RPMI8226 (cell line): ENCODE results near the gene SCYL1.
A peak's percentile ranks its signal among the peaks of the same experiment; 100 is the strongest.

Experiments
- DNase-seq: peaks from one replicate; pipeline ENCODE4 v3.0.0-alpha.2; 2015

SCYL1 gene

GRCh38 chr11:65572356-65573051, 47.6 kb downstream of the SCYL1 start, which contains the start of gene FAM89B:
Gene FAM89B (plus strand): TSS chr11:65572538. CDS start chr11:65572670, 132 bp downstream.
- DNase-seq, result peak; percentile 96

DNA sequence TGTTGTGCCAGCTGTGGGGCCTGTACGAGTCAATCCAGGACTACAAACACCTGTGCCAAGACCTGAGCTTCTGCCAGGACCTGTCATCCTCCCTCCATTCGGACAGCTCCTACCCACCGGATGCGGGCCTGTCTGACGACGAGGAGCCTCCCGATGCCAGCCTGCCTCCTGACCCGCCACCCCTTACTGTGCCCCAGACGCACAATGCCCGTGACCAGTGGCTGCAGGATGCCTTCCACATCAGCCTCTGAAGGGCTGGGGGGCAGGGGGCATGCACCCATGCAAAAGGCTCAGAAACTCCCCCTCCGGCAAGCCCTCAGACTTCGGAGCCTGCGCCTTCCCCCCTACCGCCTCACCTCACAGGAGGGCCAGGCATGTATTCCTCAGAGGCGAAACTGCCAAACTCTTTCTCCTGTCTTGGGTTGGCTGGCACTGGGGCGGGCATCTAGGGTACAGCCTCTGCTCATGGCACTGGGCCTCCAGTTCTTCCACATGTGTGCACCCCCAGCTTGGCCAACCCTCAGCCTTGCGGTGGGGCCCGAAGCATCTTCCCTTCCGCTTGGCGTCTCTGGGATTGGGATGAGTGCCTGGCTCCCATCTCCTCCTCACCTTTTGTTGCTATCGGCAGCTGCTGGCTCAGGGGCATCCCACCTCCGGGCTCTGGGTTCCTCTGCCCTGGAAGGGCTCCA, 48.7 kb downstream of the SCYL1 start:
- DNase-seq, result peak; percentile 83

DNA sequence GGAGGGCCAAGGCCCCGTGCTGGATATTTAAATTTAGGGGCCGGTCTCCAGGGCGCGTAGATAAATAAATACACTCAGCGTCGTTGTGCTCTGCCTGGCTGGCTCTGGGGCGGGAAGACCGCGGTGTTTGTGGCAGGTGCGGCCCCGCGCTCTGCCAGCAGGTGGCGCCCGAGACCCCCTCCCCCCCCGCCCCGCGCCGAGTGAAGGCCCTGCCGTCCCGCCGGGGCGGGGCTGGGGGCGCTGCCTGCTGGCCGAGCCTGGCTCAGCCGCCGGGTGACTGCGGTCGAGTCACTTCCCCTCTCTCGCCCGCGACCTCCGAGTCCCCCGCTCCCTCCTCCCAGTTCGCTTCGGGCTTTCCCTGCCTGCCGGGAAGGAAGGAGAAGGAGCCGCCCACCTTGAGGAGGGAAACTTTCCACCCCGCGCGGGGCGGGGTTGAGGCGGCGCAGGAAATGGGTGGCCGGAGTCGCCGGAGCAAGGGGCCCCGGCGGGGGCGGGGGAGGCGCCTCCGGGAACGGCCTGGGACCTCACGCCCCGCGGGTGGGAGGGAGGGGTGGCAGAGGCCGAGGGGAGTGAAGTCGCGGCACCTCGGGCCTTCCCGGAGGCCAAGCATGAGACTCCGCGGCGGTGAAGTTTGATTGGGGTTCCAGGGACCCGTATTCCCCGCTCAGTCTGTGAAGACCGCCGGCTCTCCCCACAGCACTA, 49.4 kb downstream of the SCYL1 start:
- peak; percentile 98 for DNase-seq

DNA sequence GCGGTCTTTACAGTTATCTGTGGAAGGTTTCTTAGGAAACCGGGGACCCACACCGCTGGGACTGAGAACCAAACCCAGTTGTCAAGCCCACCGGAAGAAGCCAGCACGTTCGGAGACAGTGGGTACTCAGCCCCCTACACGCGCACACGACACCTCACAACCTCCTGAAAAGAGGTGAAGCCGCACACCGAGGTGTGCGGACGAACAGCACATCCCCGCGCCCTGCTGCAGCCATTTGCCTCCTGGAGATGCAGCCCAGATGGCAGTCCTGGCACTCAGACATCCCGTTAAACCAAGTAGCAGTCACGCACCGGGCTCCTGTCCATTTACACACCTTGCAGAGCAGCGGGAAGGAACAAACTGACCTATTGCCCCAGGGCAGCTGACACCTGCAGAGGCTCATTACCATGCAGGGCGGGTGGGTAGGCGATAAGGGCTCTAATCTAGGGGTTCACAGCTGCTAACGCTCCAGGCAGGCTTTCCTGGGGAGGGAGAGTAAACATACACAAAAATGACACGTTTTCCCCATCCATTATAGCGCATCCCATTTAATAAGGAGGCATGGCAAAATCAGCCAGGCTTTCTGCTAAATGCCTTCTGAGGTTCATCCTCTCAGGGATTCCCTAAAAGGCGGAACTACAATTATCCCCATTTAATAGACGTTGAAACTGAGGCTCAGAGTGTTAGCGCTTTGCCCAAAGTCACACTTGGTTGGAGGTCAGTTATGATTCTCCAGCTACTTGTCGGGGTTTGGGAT, 50.1 kb downstream of the SCYL1 start:
- peak; percentile 87 for DNase-seq

GRCh38 chr11:65575568-65576231, 50.8 kb downstream of the SCYL1 start, which contains the start of gene EHBP1L1:
Gene EHBP1L1 (plus strand): TSS chr11:65576053. CDS start chr11:65576303, 250 bp downstream.
- DNase-seq, result peak; percentile 94

DNA sequence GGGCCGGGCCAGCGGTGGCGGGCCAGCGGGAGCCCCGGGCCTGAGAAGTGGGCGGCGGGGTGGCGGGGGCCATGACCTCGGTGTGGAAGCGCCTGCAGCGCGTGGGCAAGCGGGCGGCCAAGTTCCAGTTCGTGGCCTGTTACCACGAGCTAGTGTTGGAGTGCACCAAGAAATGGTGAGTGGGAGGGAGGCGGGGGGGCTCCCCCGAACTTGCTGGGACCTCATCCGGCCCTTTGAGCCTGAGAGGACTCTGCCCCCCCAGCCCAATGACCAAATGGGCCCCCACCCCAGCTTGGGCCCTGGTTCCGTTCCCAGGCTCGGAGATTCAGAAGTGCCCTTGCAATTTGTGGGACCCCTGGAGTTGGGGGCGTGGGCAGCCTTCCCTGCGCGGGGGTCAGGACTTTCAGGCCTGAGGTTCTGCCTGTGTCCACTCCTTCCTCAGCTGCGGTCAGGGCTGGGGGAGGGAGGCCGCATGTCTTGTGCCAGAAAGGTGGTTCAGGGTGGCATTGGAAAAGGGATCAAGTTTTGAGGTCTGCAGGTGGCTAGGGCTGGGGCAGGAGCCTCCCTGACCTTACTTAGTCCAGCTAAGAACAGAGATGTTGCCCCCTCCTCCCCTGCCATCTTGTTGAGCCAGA, 51.5 kb downstream of the SCYL1 start:
- DNase-seq, result no peak

DNA sequence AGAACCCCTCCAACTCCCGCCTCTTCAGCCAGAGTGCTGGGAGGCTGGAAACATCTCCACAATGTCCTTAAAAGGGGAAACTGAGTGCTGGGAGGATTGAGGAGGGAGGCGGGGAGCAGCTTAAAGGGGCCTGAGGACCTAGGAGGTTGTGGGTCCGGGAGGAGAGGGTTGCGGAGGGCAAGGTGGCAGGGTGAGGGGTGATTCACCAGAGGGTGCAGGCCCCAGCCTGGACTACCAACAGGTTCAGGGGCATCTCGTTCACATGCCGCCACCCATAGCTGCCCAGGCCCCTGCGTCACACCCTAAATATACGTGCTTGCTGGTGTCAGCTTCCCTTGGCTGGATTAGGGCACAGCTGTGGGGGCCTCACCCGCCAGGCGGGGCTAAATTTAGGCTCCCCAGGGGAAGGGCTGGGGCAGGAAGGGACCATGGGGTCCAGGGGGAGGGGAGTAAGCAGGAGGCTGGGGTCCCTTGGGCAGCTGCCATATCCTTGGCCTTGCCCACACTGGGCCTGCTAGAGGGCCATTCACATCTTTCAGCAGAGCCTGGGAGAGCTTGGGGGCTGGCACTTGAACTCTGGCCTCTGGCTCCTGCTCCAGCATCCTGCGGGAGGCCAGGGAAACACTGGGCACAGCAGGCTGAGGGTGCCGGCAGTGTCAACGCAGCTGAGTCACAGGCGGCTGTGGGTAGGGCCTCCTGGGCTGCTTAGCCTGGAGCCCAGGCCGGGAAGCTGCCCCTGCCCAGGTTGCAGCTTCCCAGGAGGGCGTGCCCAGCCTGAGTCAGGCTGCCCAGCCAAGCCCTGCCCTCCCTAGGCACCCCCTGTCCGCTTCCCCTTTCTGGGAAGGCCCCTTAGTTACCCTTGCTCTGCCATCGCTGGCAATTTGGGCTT, 52.2 kb downstream of the SCYL1 start:
- DNase-seq, result peak; percentile 76

DNA sequence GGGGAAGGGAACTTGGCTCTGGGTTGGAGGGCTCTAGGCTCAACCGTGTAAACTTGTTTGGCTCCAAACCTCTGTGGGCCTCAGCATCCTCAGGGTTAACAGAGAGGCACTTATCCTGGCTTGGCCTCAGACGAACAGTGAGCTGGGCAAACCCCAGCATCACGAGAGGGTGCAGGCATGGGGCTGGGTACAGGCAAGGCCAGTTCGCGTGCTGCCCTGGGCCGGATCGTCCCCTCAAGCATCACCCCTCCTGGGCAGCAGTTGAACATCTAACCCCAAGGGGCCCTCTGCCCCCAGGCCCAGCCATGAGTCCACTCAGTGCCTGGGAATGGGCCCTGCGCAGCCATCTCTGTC, 52.9 kb downstream of the SCYL1 start:
- no peak for DNase-seq

DNA sequence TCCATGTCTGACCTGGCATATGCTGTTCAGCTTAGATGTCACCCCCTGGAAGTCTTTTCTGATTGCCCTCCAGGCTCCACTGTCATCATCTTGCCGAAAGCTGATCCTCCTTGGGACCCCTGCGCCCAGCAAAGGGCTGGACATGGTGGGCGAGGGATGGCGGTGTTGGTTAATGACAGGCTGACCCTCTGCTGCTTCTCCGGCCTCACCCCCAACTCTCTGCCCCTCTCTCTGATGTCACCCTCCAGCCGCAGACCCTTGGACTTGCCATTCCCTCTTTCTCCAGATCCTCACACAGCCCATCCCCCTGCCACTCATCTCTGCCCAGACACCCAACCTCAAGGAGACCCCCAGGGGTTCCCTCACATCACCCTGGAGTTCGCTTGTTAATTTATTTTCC, 53.3 kb downstream of the SCYL1 start:
- DNase-seq, result no peak

DNA sequence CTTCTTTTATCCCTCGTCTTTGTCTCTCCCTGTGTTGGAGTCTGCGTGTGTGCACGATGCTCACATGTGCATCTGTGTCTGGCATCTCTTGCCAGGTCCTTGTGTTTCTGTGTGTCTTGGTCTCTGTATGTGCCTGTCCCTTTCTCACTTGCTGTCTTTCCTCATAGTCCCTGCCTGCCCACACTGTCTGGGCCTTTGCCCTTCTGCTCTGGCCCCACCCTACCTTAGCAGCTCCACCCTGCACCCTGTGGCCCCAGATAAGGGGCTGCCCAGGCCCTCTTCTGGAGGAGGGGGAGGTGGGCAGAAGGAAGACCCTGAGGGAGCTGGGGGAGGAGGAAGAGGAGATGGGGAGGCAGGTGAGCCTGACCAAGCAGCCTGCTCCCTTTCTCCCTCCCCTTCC, 53.8 kb downstream of the SCYL1 start:
- no peak for DNase-seq

- no peak for DNase-seq
Observed at GRCh38 chr11:65579291-65579690, 54.4 kb downstream of the SCYL1 start.

GRCh38 chr11:65580031-65580692, 55.3 kb downstream of the SCYL1 start:
- DNase-seq, result no peak

- DNase-seq, result no peak
Observed at GRCh38 chr11:65580756-65581155, 55.9 kb downstream of the SCYL1 start.

DNA sequence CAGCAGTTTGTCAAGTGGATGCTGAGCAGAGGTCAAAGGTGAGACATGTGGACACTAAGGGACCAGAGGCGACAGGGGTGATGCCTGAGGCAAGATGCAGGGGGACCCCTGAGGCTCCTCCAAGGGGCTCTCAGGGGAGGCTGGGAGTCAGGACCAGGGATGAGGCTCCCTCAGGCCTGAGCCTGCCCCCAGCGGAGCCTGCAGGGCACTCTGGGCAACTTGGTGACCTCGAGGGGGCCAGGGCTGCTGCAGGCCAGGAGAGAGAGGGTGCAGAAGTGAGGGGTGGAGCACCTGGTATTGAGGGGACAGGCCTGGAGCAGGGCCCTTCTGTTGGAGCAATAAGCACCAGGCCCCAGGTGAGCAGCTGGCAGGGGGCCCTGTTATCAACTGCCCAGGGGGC, 57.0 kb downstream of the SCYL1 start:
- no peak for DNase-seq

- DNase-seq, result no peak
Observed at GRCh38 chr11:65583589-65583988, 58.7 kb downstream of the SCYL1 start.

- DNase-seq, result no peak
Observed at GRCh38 chr11:65584106-65584505, 59.2 kb downstream of the SCYL1 start.

- no peak for DNase-seq
Observed at GRCh38 chr11:65584723-65585171, 59.9 kb downstream of the SCYL1 start.

DNA sequence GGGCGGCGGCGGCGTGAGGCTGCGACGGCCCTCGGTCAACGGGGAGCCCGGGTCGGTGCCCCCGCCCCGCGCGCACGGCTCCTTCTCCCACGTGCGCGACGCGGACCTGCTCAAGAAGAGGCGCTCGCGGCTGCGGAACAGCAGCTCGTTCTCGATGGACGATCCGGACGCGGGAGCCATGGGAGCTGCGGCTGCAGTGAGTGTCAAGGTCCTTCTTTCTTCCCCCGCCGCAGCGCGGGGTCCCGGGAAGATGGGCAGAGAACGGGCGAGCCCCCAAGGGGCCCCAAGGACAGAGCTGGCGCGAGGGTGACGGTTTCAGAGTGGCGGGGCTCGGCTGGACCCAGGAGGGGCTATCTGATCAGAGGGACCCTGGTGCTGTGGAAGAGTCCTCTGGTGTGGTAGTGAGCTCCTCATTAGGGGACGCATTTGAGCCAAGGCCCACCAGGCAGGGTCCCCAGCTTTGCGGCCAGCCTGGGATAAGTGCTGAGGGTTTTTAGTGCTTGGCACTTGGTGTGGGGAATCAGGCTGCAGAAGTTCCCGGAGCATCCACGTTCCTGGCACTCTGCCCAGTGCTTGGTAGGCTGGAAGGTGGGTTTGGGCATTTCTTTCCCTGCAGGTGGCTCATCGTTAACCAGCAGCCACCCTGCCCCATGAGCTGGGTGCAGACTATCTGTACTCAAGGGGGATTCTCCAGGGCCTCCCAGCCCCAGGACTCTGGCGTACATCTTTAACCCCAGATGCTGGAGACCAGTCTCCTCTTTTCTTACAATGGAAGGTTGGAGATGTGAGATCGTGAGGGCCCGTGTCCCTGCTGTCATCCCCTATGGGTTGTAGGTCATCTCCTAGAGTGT, 60.7 kb downstream of the SCYL1 start:
- DNase-seq, result no peak

DNA sequence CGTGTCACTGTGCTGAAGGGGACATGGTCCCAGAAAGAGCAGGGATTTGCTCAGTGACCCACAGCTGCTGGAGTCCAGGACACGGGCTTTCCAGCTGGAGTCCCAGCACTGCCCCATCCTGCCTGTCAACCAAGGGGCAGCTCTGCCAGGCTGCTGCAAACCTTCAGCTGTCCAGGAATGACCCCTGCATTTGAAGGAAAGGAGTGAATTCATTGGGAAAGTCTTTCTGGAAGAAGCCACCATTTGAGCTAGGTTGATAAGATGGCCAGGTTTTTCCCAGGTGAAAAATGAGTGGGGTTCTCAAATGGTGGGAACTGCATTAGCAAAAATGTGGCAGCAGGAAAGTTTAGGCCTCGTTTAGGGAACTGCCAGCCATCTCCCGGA, 61.4 kb downstream of the SCYL1 start:
- no peak for DNase-seq
